ENCODE results near the gene ATP8A2.
"Not testable (repeated sequence)": the region's sequence is repeated elsewhere in the genome, so short reads cannot be mapped to it uniquely, and the experiment has no call there.

The ATP8A2 gene

GRCh38 chr13:25819856-25820530, 448.2 kb downstream of the ATP8A2 start:
- no peak for TF ChIP-seq ZFX (IDR thresholded peaks at IDR 0.05; ENCODE audit: borderline replicate concordance)
- no peak for TF ChIP-seq CTCF (IDR thresholded peaks at IDR 0.05)
- H3K27ac ChIP-seq, result no peak overlapping the region

GRCh38 chr13:25821776-25822175, 450.0 kb downstream of the ATP8A2 start:
- TF ChIP-seq CTCF (IDR thresholded peaks at IDR 0.05) (no peak), ZFX (IDR thresholded peaks at IDR 0.05; ENCODE audit: borderline replicate concordance) (no peak)
- H3K27ac ChIP-seq, result no peak overlapping the region

- not testable (repeated sequence) for H3K27ac ChIP-seq
Measured at GRCh38 chr13:25827221-25827620, 455.4 kb downstream of the ATP8A2 start.

GRCh38 chr13:25827831-25828465, 456.2 kb downstream of the ATP8A2 start:
- H3K27ac ChIP-seq, result no peak overlapping the region
- no peak for TF ChIP-seq ZFX (IDR thresholded peaks at IDR 0.05; ENCODE audit: borderline replicate concordance)
- no peak for TF ChIP-seq CTCF (IDR thresholded peaks at IDR 0.05)

GRCh38 chr13:25833761-25834160, 462.0 kb downstream of the ATP8A2 start:
- H3K27ac ChIP-seq, result no peak overlapping the region
- TF ChIP-seq ZFX (IDR thresholded peaks at IDR 0.05; ENCODE audit: borderline replicate concordance), result no peak
- no peak for TF ChIP-seq CTCF (IDR thresholded peaks at IDR 0.05)

GRCh38 chr13:25836574-25837336, 465.0 kb downstream of the ATP8A2 start:
- no peak for TF ChIP-seq CTCF (IDR thresholded peaks at IDR 0.05)
- no peak for TF ChIP-seq ZFX (IDR thresholded peaks at IDR 0.05; ENCODE audit: borderline replicate concordance)
- no peak overlapping the region for H3K27ac ChIP-seq

- TF ChIP-seq CTCF (IDR thresholded peaks at IDR 0.05) (no peak), ZFX (IDR thresholded peaks at IDR 0.05; ENCODE audit: borderline replicate concordance) (no peak)
- H3K27ac ChIP-seq, result no peak overlapping the region
Measured at GRCh38 chr13:25839371-25839770, 467.6 kb downstream of the ATP8A2 start.

All from 22Rv1 (cell line).